ENCODE results near the gene CAP2.
"Not testable (repeated sequence)": the region's sequence is repeated elsewhere in the genome, so short reads cannot be mapped to it uniquely, and the experiment has no call there.

Gene CAP2

GRCh38 chr6:17497535-17498095 lies 104.2 kb downstream of the CAP2 start:
- DNase-seq (ENCODE audit: low read depth in 2 of 2, low spot score in 1 of 2): no peak

DNA sequence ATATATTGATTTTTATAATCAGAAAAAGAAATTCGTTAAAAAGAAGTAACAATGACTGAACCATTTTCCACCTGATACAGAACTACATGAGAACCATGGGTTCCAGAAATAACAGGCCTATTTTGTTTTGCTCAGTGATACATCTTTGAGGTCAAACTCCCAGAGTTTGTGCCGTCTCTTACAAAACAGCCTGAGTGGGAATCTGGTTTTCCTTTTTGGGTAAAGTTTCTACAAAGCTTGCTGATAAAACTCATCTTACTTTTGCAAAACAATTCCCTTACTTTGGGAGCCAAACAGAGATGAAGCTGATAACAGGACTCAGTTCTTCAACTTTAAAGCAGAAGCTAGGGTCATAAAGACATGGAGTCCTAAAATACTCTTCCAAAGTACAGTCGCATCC lies 108.0 kb downstream of the CAP2 start:
- no peak for DNase-seq (ENCODE audit: low read depth in 2 of 2, low spot score in 1 of 2)

- no peak for DNase-seq (ENCODE audit: low read depth in 2 of 2, low spot score in 1 of 2)
Measured at GRCh38 chr6:17501982-17502704, 108.7 kb downstream of the CAP2 start.

GRCh38 chr6:17503051-17503450 lies 109.7 kb downstream of the CAP2 start:
- DNase-seq (ENCODE audit: low read depth in 2 of 2, low spot score in 1 of 2): no peak

GRCh38 chr6:17504005-17504404 lies 110.6 kb downstream of the CAP2 start:
- DNase-seq (ENCODE audit: low read depth in 2 of 2, low spot score in 1 of 2): no peak

DNA sequence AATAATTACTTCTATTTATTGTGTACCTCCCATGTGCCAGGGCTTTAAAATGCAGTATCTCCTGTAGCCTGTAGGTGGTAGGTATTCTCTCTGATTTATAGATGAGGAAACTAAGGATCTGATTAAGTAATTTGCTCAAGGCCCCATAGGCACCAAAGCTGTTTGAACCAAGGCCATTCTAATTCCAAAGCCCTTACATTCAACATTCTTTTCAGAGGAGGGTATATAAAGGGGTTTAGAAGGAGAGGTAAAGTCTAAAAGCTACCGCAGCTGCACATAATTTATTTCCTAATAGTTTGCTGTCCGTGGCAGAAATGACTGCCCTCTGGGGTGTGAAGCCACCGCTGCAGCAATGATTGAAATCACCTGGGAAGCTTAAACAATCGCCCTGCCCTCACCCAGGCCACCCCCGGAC lies 111.7 kb downstream of the CAP2 start:
- no peak for DNase-seq (ENCODE audit: low read depth in 2 of 2, low spot score in 1 of 2)

- DNase-seq (ENCODE audit: low read depth in 2 of 2, low spot score in 1 of 2): no peak
Measured at GRCh38 chr6:17505767-17506280, 112.4 kb downstream of the CAP2 start.

GRCh38 chr6:17506531-17506930 lies 113.1 kb downstream of the CAP2 start:
- no peak for DNase-seq (ENCODE audit: low read depth in 2 of 2, low spot score in 1 of 2)

DNA sequence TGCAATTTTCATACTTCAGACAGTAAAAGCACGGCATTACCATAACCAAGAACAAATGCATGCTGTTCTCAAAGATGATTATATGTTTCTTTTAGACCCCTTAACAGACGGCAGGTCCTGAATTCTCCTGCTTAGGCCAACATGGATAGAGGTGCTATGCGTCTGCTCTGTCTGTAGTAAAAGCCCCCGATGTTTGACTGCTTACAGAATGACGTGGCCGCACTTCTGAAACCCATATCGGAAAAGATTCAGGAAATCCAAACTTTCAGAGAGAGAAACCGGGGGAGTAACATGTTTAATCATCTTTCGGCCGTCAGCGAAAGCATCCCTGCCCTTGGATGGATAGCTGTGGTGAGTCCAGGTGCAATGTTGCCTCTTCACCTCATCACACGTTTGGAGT lies 113.6 kb downstream of the CAP2 start:
- DNase-seq (ENCODE audit: low read depth in 2 of 2, low spot score in 1 of 2): no peak

DNA sequence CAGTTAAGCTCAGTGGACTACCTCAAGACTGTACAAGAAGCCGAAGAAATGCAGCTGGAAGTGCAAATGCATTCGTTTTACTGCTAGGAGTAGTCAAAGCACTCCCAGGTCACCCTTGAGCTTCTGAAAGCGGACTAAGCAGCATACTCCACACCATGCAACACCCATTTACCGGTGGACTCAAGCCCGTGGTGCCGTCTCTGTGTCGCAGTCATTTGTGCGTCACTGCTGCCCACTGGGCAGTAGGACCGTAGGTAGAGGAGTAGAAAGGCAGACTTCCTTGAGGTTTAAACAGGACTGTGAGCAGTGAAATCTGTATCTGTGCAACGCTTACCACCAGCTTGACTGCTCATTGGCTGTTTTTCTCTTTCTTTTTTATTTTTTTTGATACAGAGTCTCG lies 117.7 kb downstream of the CAP2 start:
- no peak for DNase-seq (ENCODE audit: low read depth in 2 of 2, low spot score in 1 of 2)

DNA sequence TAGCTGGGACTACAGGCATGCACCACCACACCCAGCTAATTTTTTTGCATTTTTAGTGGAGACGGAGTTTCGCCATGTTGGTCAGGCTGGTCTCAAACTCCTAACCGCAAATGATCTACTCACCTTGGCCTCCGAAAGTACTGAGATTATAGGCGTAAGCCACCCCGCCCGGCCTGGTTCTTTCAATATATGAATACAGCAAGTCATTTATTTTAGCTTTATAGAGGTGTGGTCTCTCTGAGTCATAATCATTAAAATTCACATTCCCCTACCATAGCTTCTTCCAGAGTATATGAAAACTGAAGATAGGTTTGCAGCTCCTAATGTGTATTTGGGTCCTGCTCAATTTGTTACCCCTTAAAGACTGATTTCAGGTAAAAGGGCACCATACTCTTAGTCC lies 118.2 kb downstream of the CAP2 start:
- DNase-seq (ENCODE audit: low read depth in 2 of 2, low spot score in 1 of 2): no peak

DNA sequence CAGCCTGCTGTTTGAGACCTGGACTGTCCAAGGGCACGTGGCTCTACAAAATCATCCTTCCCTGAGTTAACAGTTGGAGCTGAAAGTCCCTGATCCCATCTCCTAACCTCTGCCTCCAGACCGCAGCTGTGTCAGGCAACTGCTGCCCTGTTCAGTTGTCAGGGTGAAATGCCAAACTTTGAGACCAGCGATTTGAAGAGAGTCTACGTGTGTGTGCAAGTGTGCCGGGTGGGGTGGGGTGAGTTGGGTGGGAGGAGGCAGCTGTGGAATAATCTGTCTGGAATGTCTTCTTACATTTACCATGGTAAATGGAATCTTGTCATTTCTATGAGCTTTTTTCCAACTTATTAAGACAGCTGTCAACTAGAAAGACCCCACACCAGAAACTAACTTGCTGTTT lies 125.7 kb downstream of the CAP2 start:
- no peak for DNase-seq (ENCODE audit: low read depth in 2 of 2, low spot score in 1 of 2)

GRCh38 chr6:17525637-17526036 lies 132.2 kb downstream of the CAP2 start:
- DNase-seq (ENCODE audit: low read depth in 2 of 2, low spot score in 1 of 2): no peak

DNA sequence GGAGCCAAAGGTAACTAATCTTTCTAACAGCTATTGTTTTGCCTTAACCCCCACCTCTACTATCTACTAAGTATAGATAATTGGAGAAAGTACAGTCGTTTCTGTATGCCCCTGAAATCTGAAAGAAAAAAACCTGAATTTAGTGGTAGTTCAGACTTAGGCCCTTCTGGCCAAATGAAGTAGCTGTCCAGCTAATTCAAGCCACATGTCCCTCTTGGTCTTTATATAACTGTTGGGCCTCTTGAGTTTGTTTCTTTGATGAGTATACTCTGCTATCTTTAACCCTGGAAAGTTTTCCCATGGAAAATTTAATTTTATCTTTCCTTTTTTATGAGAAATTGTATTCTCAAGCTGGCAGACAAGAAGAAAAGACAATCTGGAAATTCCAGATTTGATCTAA lies 133.7 kb downstream of the CAP2 start:
- no peak for DNase-seq (ENCODE audit: low read depth in 2 of 2, low spot score in 1 of 2)

DNA sequence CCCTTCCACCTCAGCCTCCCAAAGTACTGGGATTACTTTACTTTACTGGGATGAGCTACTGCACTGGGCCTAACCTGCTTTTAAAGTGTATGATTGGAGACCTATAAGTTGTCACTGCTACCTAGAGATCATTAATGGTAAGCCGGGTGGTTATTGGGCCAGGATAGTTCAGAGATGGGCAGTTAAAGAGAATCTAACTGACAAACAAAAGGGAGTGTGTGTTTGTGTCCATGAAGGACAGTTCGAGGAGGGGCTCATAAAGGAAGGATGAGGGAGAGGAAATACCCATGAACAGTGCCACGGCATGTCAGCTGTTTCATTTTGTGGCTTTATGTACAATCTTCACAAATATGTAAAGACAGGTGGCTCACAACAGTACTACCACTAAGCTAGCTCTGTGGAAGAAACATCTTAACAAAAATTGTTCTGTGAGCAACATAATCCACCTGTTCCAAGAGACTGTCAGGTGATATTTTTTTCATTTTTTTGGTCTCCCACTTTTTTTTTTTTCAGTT lies 137.0 kb downstream of the CAP2 start:
- DNase-seq (ENCODE audit: low read depth in 2 of 2, low spot score in 1 of 2): no peak

GRCh38 chr6:17536586-17536985 lies 143.2 kb downstream of the CAP2 start:
- no peak for DNase-seq (ENCODE audit: low read depth in 2 of 2, low spot score in 1 of 2)

DNA sequence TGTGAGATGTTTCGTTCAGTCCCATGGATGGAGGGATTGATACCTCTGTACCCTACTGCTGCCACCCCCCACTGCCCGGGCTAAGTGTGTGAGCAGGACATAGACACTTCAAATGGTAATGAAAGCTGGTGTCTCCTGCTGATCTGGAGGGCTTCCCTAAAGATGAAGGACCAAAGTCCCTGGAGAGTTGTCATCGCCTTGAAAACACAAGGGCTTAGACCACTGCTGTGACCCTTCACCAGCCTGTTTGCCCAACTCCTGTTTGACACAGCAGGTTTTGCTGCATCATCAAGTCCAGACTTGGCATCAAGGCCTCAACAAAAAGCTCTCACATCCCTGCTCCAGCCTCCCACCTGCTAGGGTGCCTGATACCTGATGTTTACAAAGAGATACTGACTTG lies 148.8 kb downstream of the CAP2 start:
- DNase-seq (ENCODE audit: low read depth in 2 of 2, low spot score in 1 of 2): no peak

- not testable (repeated sequence) for DNase-seq (ENCODE audit: low read depth in 2 of 2, low spot score in 1 of 2)
Measured at GRCh38 chr6:17545681-17546080, 152.3 kb downstream of the CAP2 start.

GRCh38 chr6:17551383-17551958 lies 158.1 kb downstream of the CAP2 start:
- DNase-seq (ENCODE audit: low read depth in 2 of 2, low spot score in 1 of 2): no peak

DNA sequence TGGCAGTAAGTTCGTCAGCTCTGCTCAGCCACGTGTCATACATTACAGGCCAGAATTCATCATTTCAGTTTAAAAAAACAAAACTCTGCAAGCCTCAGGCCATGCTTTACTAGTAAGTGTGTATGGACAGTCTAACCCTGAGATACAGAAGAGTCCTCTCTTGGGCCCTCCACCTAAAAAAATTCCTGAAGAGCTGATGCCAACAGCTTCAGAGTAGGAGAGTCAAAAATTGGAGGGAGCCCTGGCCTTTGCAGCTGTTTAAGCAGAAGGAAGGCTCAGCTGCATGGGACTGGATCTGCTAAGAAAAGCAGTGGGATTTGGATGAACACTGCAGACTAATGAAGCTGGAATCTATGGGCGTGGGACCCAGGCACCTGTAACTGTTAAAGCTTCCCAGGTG lies 159.5 kb downstream of the CAP2 start:
- DNase-seq (ENCODE audit: low read depth in 2 of 2, low spot score in 1 of 2): no peak

DNA sequence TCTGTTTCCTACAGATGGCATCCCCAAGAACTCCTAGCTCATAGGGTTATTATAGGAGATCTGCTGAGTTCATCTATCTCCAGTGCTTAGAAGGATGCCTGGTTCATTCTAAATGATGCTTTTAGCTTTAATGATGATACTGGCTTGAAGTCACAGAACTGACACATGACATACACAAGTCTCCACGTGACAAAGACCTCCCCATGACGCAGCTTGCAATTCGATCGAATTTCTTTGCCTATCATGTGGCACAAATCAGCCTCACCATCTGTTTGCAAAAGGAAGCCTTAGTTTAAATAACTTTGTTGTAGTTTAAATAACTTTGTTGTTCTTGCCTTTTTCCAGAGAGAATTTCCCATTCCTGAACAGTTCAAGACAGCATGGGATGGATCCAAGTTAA lies 162.6 kb downstream of the CAP2 start:
- no peak for DNase-seq (ENCODE audit: low read depth in 2 of 2, low spot score in 1 of 2)

DNA sequence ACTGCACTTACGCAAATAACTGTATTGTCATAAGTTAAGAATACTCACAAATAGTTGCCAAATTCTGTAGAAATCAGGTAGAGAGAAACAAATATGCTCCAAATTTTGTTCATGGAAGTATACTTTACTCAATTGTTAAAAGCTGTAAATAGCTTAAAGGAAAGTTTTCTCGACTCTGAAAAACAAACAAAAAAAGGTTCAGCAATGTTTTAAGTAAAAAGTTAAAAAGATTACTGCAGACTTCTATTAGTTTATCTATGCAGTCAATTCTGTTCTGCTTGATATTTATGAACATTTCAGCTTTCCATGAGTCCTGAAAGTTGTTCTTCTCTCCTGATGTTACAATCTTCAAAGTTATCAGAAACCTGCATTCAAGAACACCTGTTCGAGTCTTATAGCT lies 169.2 kb downstream of the CAP2 start:
- DNase-seq (ENCODE audit: low read depth in 2 of 2, low spot score in 1 of 2): no peak
